ENCODE results near the gene SPSB4.

The SPSB4 gene

DNA sequence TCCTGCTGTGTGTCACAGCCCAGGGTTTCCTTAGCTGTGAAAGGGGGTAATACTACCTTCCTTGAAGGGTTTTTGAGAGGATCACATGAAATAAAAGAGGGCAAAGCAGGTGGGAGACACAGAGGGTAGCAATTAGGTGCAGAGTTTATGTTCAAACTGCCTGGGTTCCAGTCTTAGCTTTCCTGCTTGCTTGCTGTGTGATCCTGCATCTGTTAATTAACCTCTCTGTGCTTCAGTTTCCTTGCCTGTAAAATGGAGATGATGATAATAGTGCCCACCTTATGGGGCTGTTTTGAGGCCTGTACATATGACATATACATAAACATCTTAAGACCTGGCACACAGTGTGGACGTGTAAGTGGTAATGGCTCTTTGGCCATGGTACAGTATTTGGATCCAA, 35.0 kb downstream of the SPSB4 start:
- no peak for DNase-seq (ENCODE audit: extremely low read depth, low read depth)
- TF ChIP-seq, protein P1, sequence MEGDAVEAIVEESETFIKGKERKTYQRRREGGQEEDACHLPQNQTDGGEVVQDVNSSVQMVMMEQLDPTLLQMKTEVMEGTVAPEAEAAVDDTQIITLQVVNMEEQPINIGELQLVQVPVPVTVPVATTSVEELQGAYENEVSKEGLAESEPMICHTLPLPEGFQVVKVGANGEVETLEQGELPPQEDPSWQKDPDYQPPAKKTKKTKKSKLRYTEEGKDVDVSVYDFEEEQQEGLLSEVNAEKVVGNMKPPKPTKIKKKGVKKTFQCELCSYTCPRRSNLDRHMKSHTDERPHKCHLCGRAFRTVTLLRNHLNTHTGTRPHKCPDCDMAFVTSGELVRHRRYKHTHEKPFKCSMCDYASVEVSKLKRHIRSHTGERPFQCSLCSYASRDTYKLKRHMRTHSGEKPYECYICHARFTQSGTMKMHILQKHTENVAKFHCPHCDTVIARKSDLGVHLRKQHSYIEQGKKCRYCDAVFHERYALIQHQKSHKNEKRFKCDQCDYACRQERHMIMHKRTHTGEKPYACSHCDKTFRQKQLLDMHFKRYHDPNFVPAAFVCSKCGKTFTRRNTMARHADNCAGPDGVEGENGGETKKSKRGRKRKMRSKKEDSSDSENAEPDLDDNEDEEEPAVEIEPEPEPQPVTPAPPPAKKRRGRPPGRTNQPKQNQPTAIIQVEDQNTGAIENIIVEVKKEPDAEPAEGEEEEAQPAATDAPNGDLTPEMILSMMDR (IDR thresholded peaks at IDR 0.05; ENCODE audit: low read depth, low read length): no peak

GRCh38 chr3:141087076-141087777, 36.1 kb downstream of the SPSB4 start:
- DNase-seq (ENCODE audit: extremely low read depth, low read depth): no peak
- TF ChIP-seq, protein P1 (IDR thresholded peaks at IDR 0.05; ENCODE audit: low read depth, low read length): no peak

DNA sequence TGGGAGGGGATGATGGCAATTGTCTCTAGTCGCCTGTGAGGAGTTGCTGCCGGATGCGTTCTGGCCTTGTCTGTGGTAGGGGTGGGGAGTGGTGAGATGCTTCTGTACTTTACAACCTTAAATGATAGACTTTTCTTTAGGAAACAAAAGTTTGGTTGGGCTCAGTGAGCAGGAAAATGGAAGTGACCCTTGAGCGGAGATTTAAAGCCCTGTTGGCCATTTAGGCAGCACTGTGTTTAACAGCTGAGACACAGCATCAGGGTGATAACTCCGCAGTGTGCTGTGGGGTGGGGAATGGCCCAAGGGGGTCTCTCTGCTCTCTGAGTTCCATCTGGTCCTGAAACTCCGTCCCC, 36.6 kb downstream of the SPSB4 start:
- no peak for DNase-seq (ENCODE audit: extremely low read depth, low read depth)
- TF ChIP-seq, protein P1 (IDR thresholded peaks at IDR 0.05; ENCODE audit: low read depth, low read length): no peak

- DNase-seq (ENCODE audit: extremely low read depth, low read depth): no peak
- TF ChIP-seq, protein P1 (IDR thresholded peaks at IDR 0.05; ENCODE audit: low read depth, low read length): no peak
Measured at GRCh38 chr3:141089339-141090152, 38.4 kb downstream of the SPSB4 start.

GRCh38 chr3:141091426-141091825, 40.3 kb downstream of the SPSB4 start:
- no peak for DNase-seq (ENCODE audit: extremely low read depth, low read depth)
- TF ChIP-seq, protein P1 (IDR thresholded peaks at IDR 0.05; ENCODE audit: low read depth, low read length): no peak

GRCh38 chr3:141092663-141093062, 41.5 kb downstream of the SPSB4 start:
- TF ChIP-seq, protein P1 (IDR thresholded peaks at IDR 0.05; ENCODE audit: low read depth, low read length): no peak
- no peak for DNase-seq (ENCODE audit: extremely low read depth, low read depth)

DNA sequence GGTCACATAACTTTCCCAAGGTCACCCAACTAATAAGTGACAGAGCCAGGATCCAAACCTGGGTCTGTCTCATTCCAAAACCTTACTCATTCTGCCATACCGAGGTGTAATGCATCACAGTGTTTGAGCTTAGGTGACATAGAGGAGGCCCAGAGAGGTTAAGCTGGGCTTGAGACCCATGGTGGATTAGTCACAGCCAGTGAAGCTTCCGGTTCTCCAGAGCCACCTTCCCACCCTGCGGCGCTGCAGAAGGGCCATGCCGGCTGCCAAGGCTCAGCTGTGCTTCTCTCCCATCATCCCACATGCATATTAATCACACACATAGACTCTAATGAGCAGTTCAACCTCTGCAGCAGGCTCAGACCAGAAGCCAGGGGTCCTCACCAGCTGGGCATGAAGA, 42.2 kb downstream of the SPSB4 start:
- TF ChIP-seq, protein P1 (IDR thresholded peaks at IDR 0.05; ENCODE audit: low read depth, low read length): no peak
- no peak for DNase-seq (ENCODE audit: extremely low read depth, low read depth)

All from AG09319 (cell line).